ENCODE results near the gene ADARB2.
A peak's percentile ranks its signal among the peaks of the same experiment; 100 is the strongest.
"Not testable (repeated sequence)": the region's sequence is repeated elsewhere in the genome, so short reads cannot be mapped to it uniquely, and the experiment has no call there.

The ADARB2 gene

GRCh38 chr10:1399431-1400100 lies 337.8 kb downstream of the ADARB2 start:
- no peak overlapping the region for H2BK15ac ChIP-seq (ENCODE audit: low read length)
- no peak overlapping the region for H2BK5ac ChIP-seq (ENCODE audit: low read length)
- no peak overlapping the region for H3K14ac ChIP-seq (ENCODE audit: low read length)
- no peak overlapping the region for H3K18ac ChIP-seq (ENCODE audit: low read length)
- H3K4me1 ChIP-seq (ENCODE audit: control insufficient read depth in 2 of 2, insufficient read depth in 1 of 2, low read depth in 1 of 2, low read length in 2 of 2), result peaks cover 0 to 7% of the 10 kb centered on the region in 2 donors
- no peak overlapping the region for H2BK12ac ChIP-seq (ENCODE audit: low read length)
- no peaks in the 10 kb centered on the region for H3K9me3 ChIP-seq (replicated peaks in 1 of 2; ENCODE audit: control insufficient read depth in 2 of 2, insufficient read depth in 1 of 2, low read depth in 1 of 2, low read length in 2 of 2)
- H3K23ac ChIP-seq (ENCODE audit: low read depth, low read length, poor library complexity), result no peak overlapping the region
- no peaks in the 10 kb centered on the region for H3K79me1 ChIP-seq (ENCODE audit: low read depth, low read length)
- DNase-seq (ENCODE audit: low spot score), result no peak
- no peak overlapping the region for H4K8ac ChIP-seq (ENCODE audit: low read depth, low read length)
- peak overlapping the region; percentile 41 for H2AFZ ChIP-seq (ENCODE audit: low read length)
- H3K4me2 ChIP-seq (ENCODE audit: insufficient read depth, low read length, poor library complexity, severe bottlenecking), result no peak overlapping the region
- no peak overlapping the region for H3K9ac ChIP-seq (ENCODE audit: low read depth, low read length, poor library complexity)
- no peaks in the 10 kb centered on the region for H3K36me3 ChIP-seq (replicated peaks in 1 of 2; ENCODE audit: control insufficient read depth in 2 of 2, insufficient read depth in 2 of 2, low read length in 2 of 2)
- no peak overlapping the region for H4K91ac ChIP-seq (ENCODE audit: low read depth, low read length, poor library complexity)
- no peak overlapping the region for H3K4me3 ChIP-seq (ENCODE audit: low read length in 2 of 2)
- H2AK5ac ChIP-seq (ENCODE audit: low read depth, low read length), result no peak overlapping the region
- H3K4ac ChIP-seq (ENCODE audit: low read length), result no peak overlapping the region
- H3K27ac ChIP-seq (replicated peaks; ENCODE audit: low read length), result no peak overlapping the region
- H3K27me3 ChIP-seq (ENCODE audit: control insufficient read depth in 3 of 3, insufficient read depth in 3 of 3, low read depth in 1 of 3, low read length in 3 of 3), result no peaks in the 10 kb centered on the region
- no peak overlapping the region for H2BK120ac ChIP-seq (ENCODE audit: low read depth, low read length)
- no CpG with 5 or more reads among the region's 11 CpGs for WGBS, 2 donors (ENCODE audit: extremely low coverage in 2 of 2, insufficient read length in 2 of 2, insufficient replicate concordance in 1 of 2)

- no peak overlapping the region for H2BK5ac ChIP-seq (ENCODE audit: low read length)
- H4K91ac ChIP-seq (ENCODE audit: low read depth, low read length, poor library complexity), result no peak overlapping the region
- no peak overlapping the region for H3K18ac ChIP-seq (ENCODE audit: low read length)
- no peak overlapping the region for H2AK5ac ChIP-seq (ENCODE audit: low read depth, low read length)
- no peaks in the 10 kb centered on the region for H3K27me3 ChIP-seq (ENCODE audit: control insufficient read depth in 3 of 3, insufficient read depth in 3 of 3, low read depth in 1 of 3, low read length in 3 of 3)
- no peaks in the 10 kb centered on the region for H3K9me3 ChIP-seq (replicated peaks in 1 of 2; ENCODE audit: control insufficient read depth in 2 of 2, insufficient read depth in 1 of 2, low read depth in 1 of 2, low read length in 2 of 2)
- no peak overlapping the region for H3K14ac ChIP-seq (ENCODE audit: low read length)
- H4K8ac ChIP-seq (ENCODE audit: low read depth, low read length), result no peak overlapping the region
- no peaks in the 10 kb centered on the region for H3K79me1 ChIP-seq (ENCODE audit: low read depth, low read length)
- H2BK120ac ChIP-seq (ENCODE audit: low read depth, low read length), result no peak overlapping the region
- no peak overlapping the region for H3K9ac ChIP-seq (ENCODE audit: low read depth, low read length, poor library complexity)
- no peak overlapping the region for H2BK15ac ChIP-seq (ENCODE audit: low read length)
- no peak overlapping the region for H3K4me3 ChIP-seq (ENCODE audit: low read length in 2 of 2)
- DNase-seq (ENCODE audit: low spot score), result no peak
- H3K4me1 ChIP-seq (ENCODE audit: control insufficient read depth in 2 of 2, insufficient read depth in 1 of 2, low read depth in 1 of 2, low read length in 2 of 2), result peaks cover 0 to 7% of the 10 kb centered on the region in 2 donors
- WGBS, 2 donors (ENCODE audit: extremely low coverage in 2 of 2, insufficient read length in 2 of 2, insufficient replicate concordance in 1 of 2), result no CpG with 5 or more reads among the region's 19 CpGs
- no peak overlapping the region for H3K23ac ChIP-seq (ENCODE audit: low read depth, low read length, poor library complexity)
- no peak overlapping the region for H2BK12ac ChIP-seq (ENCODE audit: low read length)
- no peak overlapping the region for H3K4ac ChIP-seq (ENCODE audit: low read length)
- no peak overlapping the region for H2AFZ ChIP-seq (ENCODE audit: low read length)
- H3K36me3 ChIP-seq (replicated peaks in 1 of 2; ENCODE audit: control insufficient read depth in 2 of 2, insufficient read depth in 2 of 2, low read length in 2 of 2), result no peaks in the 10 kb centered on the region
- no peak overlapping the region for H3K4me2 ChIP-seq (ENCODE audit: insufficient read depth, low read length, poor library complexity, severe bottlenecking)
- H3K27ac ChIP-seq (replicated peaks; ENCODE audit: low read length), result no peak overlapping the region
Observed at GRCh38 chr10:1398626-1399410, 338.5 kb downstream of the ADARB2 start.

- H2AK5ac ChIP-seq (ENCODE audit: low read depth, low read length); H3K4me2 ChIP-seq (ENCODE audit: insufficient read depth, low read length, poor library complexity, severe bottlenecking); H3K4ac ChIP-seq (ENCODE audit: low read length); H3K4me1 ChIP-seq (ENCODE audit: control insufficient read depth in 2 of 2, insufficient read depth in 1 of 2, low read depth in 1 of 2, low read length in 2 of 2); H3K4me3 ChIP-seq (ENCODE audit: low read length in 2 of 2); H2BK15ac ChIP-seq (ENCODE audit: low read length); H3K18ac ChIP-seq (ENCODE audit: low read length); H3K79me1 ChIP-seq (ENCODE audit: low read depth, low read length); H3K9me3 ChIP-seq (replicated peaks in 1 of 2; ENCODE audit: control insufficient read depth in 2 of 2, insufficient read depth in 1 of 2, low read depth in 1 of 2, low read length in 2 of 2); H2BK120ac ChIP-seq (ENCODE audit: low read depth, low read length); H3K27ac ChIP-seq (replicated peaks; ENCODE audit: low read length); H3K14ac ChIP-seq (ENCODE audit: low read length); H3K9ac ChIP-seq (ENCODE audit: low read depth, low read length, poor library complexity); H3K23ac ChIP-seq (ENCODE audit: low read depth, low read length, poor library complexity); H2AFZ ChIP-seq (ENCODE audit: low read length); H3K27me3 ChIP-seq (ENCODE audit: control insufficient read depth in 3 of 3, insufficient read depth in 3 of 3, low read depth in 1 of 3, low read length in 3 of 3); H4K8ac ChIP-seq (ENCODE audit: low read depth, low read length); H2BK5ac ChIP-seq (ENCODE audit: low read length); H4K91ac ChIP-seq (ENCODE audit: low read depth, low read length, poor library complexity); H2BK12ac ChIP-seq (ENCODE audit: low read length); DNase-seq (ENCODE audit: low spot score); H3K36me3 ChIP-seq (replicated peaks in 1 of 2; ENCODE audit: control insufficient read depth in 2 of 2, insufficient read depth in 2 of 2, low read length in 2 of 2): not testable (repeated sequence)
- WGBS, 2 donors (ENCODE audit: extremely low coverage in 2 of 2, insufficient read length in 2 of 2, insufficient replicate concordance in 1 of 2), result no CpG with 5 or more reads among the region's 15 CpGs
Observed at GRCh38 chr10:1398116-1398515, 339.2 kb downstream of the ADARB2 start.

GRCh38 chr10:1396297-1396635 lies 341.1 kb downstream of the ADARB2 start:
- H3K14ac ChIP-seq (ENCODE audit: low read length), result no peak overlapping the region
- no CpG with 5 or more reads among the region's 20 CpGs for WGBS, 2 donors (ENCODE audit: extremely low coverage in 2 of 2, insufficient read length in 2 of 2, insufficient replicate concordance in 1 of 2)
- H2AFZ ChIP-seq (ENCODE audit: low read length), result no peak overlapping the region
- H3K4me3 ChIP-seq (ENCODE audit: low read length in 2 of 2), result no peak overlapping the region
- H3K27me3 ChIP-seq (ENCODE audit: control insufficient read depth in 3 of 3, insufficient read depth in 3 of 3, low read depth in 1 of 3, low read length in 3 of 3), result no peaks in the 10 kb centered on the region
- no peaks in the 10 kb centered on the region for H3K9me3 ChIP-seq (replicated peaks in 1 of 2; ENCODE audit: control insufficient read depth in 2 of 2, insufficient read depth in 1 of 2, low read depth in 1 of 2, low read length in 2 of 2)
- H2BK15ac ChIP-seq (ENCODE audit: low read length), result no peak overlapping the region
- H2BK5ac ChIP-seq (ENCODE audit: low read length), result no peak overlapping the region
- no peak overlapping the region for H2AK5ac ChIP-seq (ENCODE audit: low read depth, low read length)
- H3K4me2 ChIP-seq (ENCODE audit: insufficient read depth, low read length, poor library complexity, severe bottlenecking), result no peak overlapping the region
- H3K4ac ChIP-seq (ENCODE audit: low read length), result no peak overlapping the region
- H3K79me1 ChIP-seq (ENCODE audit: low read depth, low read length), result no peaks in the 10 kb centered on the region
- H3K23ac ChIP-seq (ENCODE audit: low read depth, low read length, poor library complexity), result no peak overlapping the region
- H2BK120ac ChIP-seq (ENCODE audit: low read depth, low read length), result no peak overlapping the region
- DNase-seq (ENCODE audit: low spot score), result no peak
- no peak overlapping the region for H3K27ac ChIP-seq (replicated peaks; ENCODE audit: low read length)
- H2BK12ac ChIP-seq (ENCODE audit: low read length), result no peak overlapping the region
- H3K18ac ChIP-seq (ENCODE audit: low read length), result peak overlapping the region; percentile 44
- no peak overlapping the region for H4K8ac ChIP-seq (ENCODE audit: low read depth, low read length)
- no peak overlapping the region for H4K91ac ChIP-seq (ENCODE audit: low read depth, low read length, poor library complexity)
- peaks cover 0 to 7% of the 10 kb centered on the region in 2 donors for H3K4me1 ChIP-seq (ENCODE audit: control insufficient read depth in 2 of 2, insufficient read depth in 1 of 2, low read depth in 1 of 2, low read length in 2 of 2)
- H3K9ac ChIP-seq (ENCODE audit: low read depth, low read length, poor library complexity), result no peak overlapping the region
- no peaks in the 10 kb centered on the region for H3K36me3 ChIP-seq (replicated peaks in 1 of 2; ENCODE audit: control insufficient read depth in 2 of 2, insufficient read depth in 2 of 2, low read length in 2 of 2)
